H9 (cell line): ENCODE data around the gene BAIAP2. TPM values are rescaled to one million over a fixed set of nuclear protein-coding genes. Genes with fewer than 3 reads are reported as not detected.

Source experiments
- DNase-seq: peaks from one replicate; pipeline ENCODE4 v3.0.0-alpha.2; 2017
- H2AFZ ChIP-seq: one replicate; pipeline ENCODE4 v1.6.1; 2013; ENCODE audit warnings: mild to moderate bottlenecking, low read length, control low read depth, moderate library complexity
- H2AK5ac ChIP-seq: 2 replicates; pipeline ENCODE4 v1.6.1; 2013; ENCODE audit warnings: low read length, control low read depth, mixed read lengths; ENCODE audit not compliant: insufficient read length
- H2BK120ac ChIP-seq: one replicate; pipeline ENCODE4 v1.6.1; 2013; ENCODE audit warnings: low read depth, mild to moderate bottlenecking, low read length, control low read depth, inconsistent platforms; ENCODE audit not compliant: poor library complexity, severe bottlenecking
- H2BK12ac ChIP-seq: 2 replicates; pipeline ENCODE4 v1.6.1; 2013; ENCODE audit warnings: low read length, control low read depth, mixed read lengths, low read depth; ENCODE audit not compliant: insufficient read length
- H2BK15ac ChIP-seq: 2 replicates; pipeline ENCODE4 v1.6.1; 2013; ENCODE audit warnings: low read depth, low read length, control low read depth
- H2BK20ac ChIP-seq: one replicate; pipeline ENCODE4 v1.6.1; 2013; ENCODE audit warnings: low read depth, mild to moderate bottlenecking, low read length, control low read depth, inconsistent platforms; ENCODE audit not compliant: poor library complexity, severe bottlenecking
- H2BK5ac ChIP-seq: 2 replicates; pipeline ENCODE4 v1.6.1; 2013; ENCODE audit warnings: low read length, control low read depth, mixed read lengths; ENCODE audit not compliant: insufficient read length
- H3K14ac ChIP-seq: 2 replicates; pipeline ENCODE4 v1.6.1; 2013; ENCODE audit warnings: low read length, control low read depth; ENCODE audit not compliant: insufficient read depth
- H3K18ac ChIP-seq: 2 replicates; pipeline ENCODE4 v1.6.1; 2013; ENCODE audit warnings: low read depth, mild to moderate bottlenecking, mixed read lengths, low read length, control low read depth; ENCODE audit not compliant: insufficient read length
- H3K23ac ChIP-seq: 2 replicates; pipeline ENCODE4 v1.6.1; 2013; ENCODE audit warnings: low read length, control low read depth, mixed read lengths, low read depth; ENCODE audit not compliant: insufficient read length
- H3K23me2 ChIP-seq: 2 replicates; pipeline ENCODE4 v1.6.1; 2013; ENCODE audit warnings: low read depth, mild to moderate bottlenecking, mixed read lengths, low read length, control low read depth; ENCODE audit not compliant: insufficient read length, poor library complexity, severe bottlenecking
- H3K27ac ChIP-seq: 2 replicates; pipeline ENCODE4 v1.5.1; 2013; ENCODE audit warnings: low read length, control low read depth, mixed read lengths, low read depth; ENCODE audit not compliant: insufficient read length
- H3K27me3 ChIP-seq: 2 replicates; pipeline ENCODE4 v1.6.1; 2013; ENCODE audit warnings: low read length, control low read depth, inconsistent platforms; ENCODE audit not compliant: insufficient read depth
- H3K4ac ChIP-seq: 2 replicates; pipeline ENCODE4 v1.6.1; 2013; ENCODE audit warnings: low read depth, mild to moderate bottlenecking, control low read depth, inconsistent platforms, low read length, moderate library complexity
- H3K4me1 ChIP-seq: 2 replicates; pipeline ENCODE4 v1.6.1; 2013; ENCODE audit warnings: low read length, control low read depth, inconsistent platforms; ENCODE audit not compliant: insufficient read depth
- H3K4me2 ChIP-seq: 2 replicates; pipeline ENCODE4 v1.6.1; 2013; ENCODE audit warnings: low read length, control low read depth, mixed read lengths; ENCODE audit not compliant: insufficient read length, insufficient read depth
- H3K56ac ChIP-seq: 2 replicates; pipeline ENCODE4 v1.6.1; 2013; ENCODE audit warnings: low read depth, mild to moderate bottlenecking, mixed read lengths, low read length, control low read depth; ENCODE audit not compliant: insufficient read length
- H3K79me1 ChIP-seq: 2 replicates; pipeline ENCODE4 v1.6.1; 2013; ENCODE audit warnings: low read depth, mild to moderate bottlenecking, moderate library complexity, low read length, control low read depth, inconsistent platforms; ENCODE audit not compliant: insufficient read depth, poor library complexity, severe bottlenecking
- H3K79me2 ChIP-seq: 2 replicates; pipeline ENCODE4 v1.6.1; 2013; ENCODE audit warnings: low read length, control low read depth, inconsistent platforms; ENCODE audit not compliant: insufficient read depth
- H3K9ac ChIP-seq: 2 replicates; pipeline ENCODE4 v1.6.1; 2013; ENCODE audit warnings: low read length, control low read depth, mixed read lengths; ENCODE audit not compliant: insufficient read length; ENCODE audit errors: extremely low read depth
- H3K9me3 ChIP-seq: one replicate; pipeline ENCODE4 v1.6.1; 2013; ENCODE audit warnings: low read depth, low read length, inconsistent platforms; ENCODE audit not compliant: control insufficient read depth
- H3T11ph ChIP-seq: one replicate; pipeline ENCODE4 v1.6.1; 2013; ENCODE audit warnings: mild to moderate bottlenecking, low read length, control low read depth, inconsistent platforms
- H4K20me1 ChIP-seq: one replicate; pipeline ENCODE4 v1.6.1; 2013; ENCODE audit not compliant: control insufficient read depth, insufficient read length, insufficient read depth
- H4K5ac ChIP-seq: 2 replicates; pipeline ENCODE4 v1.6.1; 2013; ENCODE audit warnings: low read depth, mild to moderate bottlenecking, mixed read lengths, low read length, control low read depth; ENCODE audit not compliant: insufficient read length
- H4K8ac ChIP-seq: replicated peaks from 2 replicates; pipeline ENCODE4 v1.6.1; 2013; ENCODE audit warnings: low read length, control low read depth, mixed read lengths, low read depth; ENCODE audit not compliant: insufficient read length
- H4K91ac ChIP-seq: 2 replicates; pipeline ENCODE4 v1.6.1; 2013; ENCODE audit warnings: low read depth, mild to moderate bottlenecking, moderate library complexity, mixed read lengths, low read length, control low read depth; ENCODE audit not compliant: insufficient read length
- H3K27ac Mint-ChIP-seq, 3 experiments: 2 replicates in 2 of 3; 3 replicates in 1 of 3; pipeline ENCODE4 v1.8.0; 2020 to 2021; ENCODE audit warnings: mixed read lengths in 3 of 3, mild to moderate bottlenecking in 1 of 3, moderate library complexity in 1 of 3
- H3K27me3 Mint-ChIP-seq: 2 replicates; pipeline ENCODE4 v1.8.0; 2021; ENCODE audit warnings: low read depth, mild to moderate bottlenecking, moderate library complexity, mixed read lengths
- H3K36me3 Mint-ChIP-seq, 3 experiments: 2 replicates in 2 of 3; 3 replicates in 1 of 3; pipeline ENCODE4 v1.8.0; 2020 to 2021; ENCODE audit warnings: low read depth in 3 of 3, mixed read lengths in 3 of 3; ENCODE audit not compliant: insufficient read depth in 1 of 3
- H3K4me1 Mint-ChIP-seq, 2 experiments: 2 replicates each; pipeline ENCODE4 v1.8.0; 2020; ENCODE audit warnings: mixed read lengths in 2 of 2
- H3K4me3 Mint-ChIP-seq, 2 experiments: 2 replicates in 1 of 2; 3 replicates in 1 of 2; pipeline ENCODE4 v1.8.0; 2020 to 2021; ENCODE audit warnings: mild to moderate bottlenecking in 2 of 2, mixed read lengths in 2 of 2, moderate library complexity in 1 of 2
- H3K9me3 Mint-ChIP-seq, 2 experiments: 2 replicates in 1 of 2; 3 replicates in 1 of 2; pipeline ENCODE4 v1.8.0; 2020; ENCODE audit warnings: mild to moderate bottlenecking in 2 of 2, mixed read lengths in 2 of 2, moderate library complexity in 1 of 2
- WGBS: extraction: QIAGEN DNeasy Blood & Tissue Kit; methylation state at CpG from one replicate; pipeline ENCODE4 v1.1.7; 2013; ENCODE audit warnings: missing lambda C conversion rate, low lambda C conversion rate, mixed read lengths; ENCODE audit not compliant: insufficient read length; ENCODE audit errors: extremely low coverage; 5-methylcytosine and 5-hydroxymethylcytosine counted together
- total RNA-seq: library from RNA; stranded (reverse); gene quantifications from 2 replicates; pipeline ENCODE4 v1.2.1, GENCODE V29; 2021
- TF ChIP-seq, protein P1 (sequence below): fragments of 200-600 bp; sonication (generic); conservative IDR thresholded peaks from 3 replicates; pipeline ENCODE4 v1.8.0; 2021; ENCODE audit warnings: antibody characterized with exemption, mild to moderate bottlenecking

Gene BAIAP2
- total RNA-seq, 1 experiment from 2014 or later = 27.8 TPM

DNA sequence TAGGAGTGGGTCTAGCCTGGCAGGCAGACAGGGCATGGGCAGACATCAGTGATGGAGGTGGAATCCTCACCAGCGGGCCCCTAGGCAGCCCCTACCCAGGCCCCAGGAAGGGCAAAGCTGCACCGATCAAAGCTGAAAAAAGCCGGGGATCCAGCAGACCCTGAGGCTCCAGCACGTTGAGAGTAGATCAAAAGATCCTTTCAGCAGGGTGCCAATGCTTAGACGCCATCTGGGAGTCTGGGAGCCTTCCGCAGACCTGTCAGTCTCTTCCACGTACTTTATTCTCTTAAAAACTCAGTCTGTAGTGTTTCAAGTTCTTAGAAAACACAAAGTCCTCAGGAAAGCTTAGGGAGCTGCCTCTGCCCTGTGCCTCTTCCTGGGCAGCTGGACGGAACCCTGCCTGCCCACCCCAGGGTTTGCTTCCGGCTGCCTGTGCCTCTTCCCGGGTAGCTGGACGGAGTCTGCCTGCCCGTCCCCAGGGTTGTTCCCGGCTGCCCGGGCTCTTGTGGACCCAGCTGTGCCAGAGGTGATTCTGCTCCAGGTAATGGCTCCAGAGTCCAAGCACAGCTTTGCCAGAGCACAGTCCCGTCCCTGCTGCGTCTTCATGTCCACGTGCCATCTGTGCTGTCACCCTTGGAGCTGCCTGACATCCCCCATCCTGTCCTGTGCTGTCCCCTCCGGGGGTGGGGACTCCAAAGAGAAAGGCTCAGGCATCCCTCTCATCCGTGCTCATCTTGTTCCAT lies 79.6 kb downstream of the BAIAP2 start:
- no peaks in the 10 kb centered on the region; a peak in 1 of 7 replicates for H3K36me3 Mint-ChIP-seq
- peak overlapping the region in 1 of 3 experiments; percentile 83; a peak in 1 of 7 replicates for H3K27ac Mint-ChIP-seq
- no peak overlapping the region for H2BK12ac ChIP-seq

More for the DNA sequence above, 79.6 kb downstream of the BAIAP2 start:
- Mint-ChIP-seq H3K4me1 (peaks cover 5 to 12% of the 10 kb centered on the region in 2 experiments), H3K9me3 (no peaks in the 10 kb centered on the region), H3K27me3 (no peaks in the 10 kb centered on the region; the same call in 1 of the 2 replicates), H3K4me3 (no peak overlapping the region)
- no peak overlapping the region for H2BK15ac ChIP-seq
- no peak overlapping the region for H3K14ac ChIP-seq
- H3K4me2 ChIP-seq = no peak overlapping the region
- H3K56ac ChIP-seq = no peak overlapping the region
- no peak overlapping the region for H3T11ph ChIP-seq
- H3K79me1 ChIP-seq = no peaks in the 10 kb centered on the region
- H3K23me2 ChIP-seq = no peaks in the 10 kb centered on the region
- H3K27me3 ChIP-seq = no peaks in the 10 kb centered on the region
- no peak overlapping the region for H4K5ac ChIP-seq
- no peak overlapping the region for H2AFZ ChIP-seq
- no peak overlapping the region for H2BK20ac ChIP-seq
- H3K27ac ChIP-seq = no peak overlapping the region
- no peak overlapping the region for H4K91ac ChIP-seq
- H3K9ac ChIP-seq = no peak overlapping the region
- no peak overlapping the region for H2AK5ac ChIP-seq
- H2BK120ac ChIP-seq = no peak overlapping the region
- no peaks in the 10 kb centered on the region for H3K9me3 ChIP-seq
- no peak for DNase-seq
- no peaks in the 10 kb centered on the region for H3K4me1 ChIP-seq
- no peak overlapping the region for H4K8ac ChIP-seq
- no peaks in the 10 kb centered on the region for H3K79me2 ChIP-seq
- H3K18ac ChIP-seq = no peak overlapping the region
- no peak overlapping the region for H3K23ac ChIP-seq
- H4K20me1 ChIP-seq = no peaks in the 10 kb centered on the region
- no peak overlapping the region for H3K4ac ChIP-seq
- WGBS = no CpG with 5 or more reads among the region's 19 CpGs
- H2BK5ac ChIP-seq = no peak overlapping the region
- TF ChIP-seq, protein P1, sequence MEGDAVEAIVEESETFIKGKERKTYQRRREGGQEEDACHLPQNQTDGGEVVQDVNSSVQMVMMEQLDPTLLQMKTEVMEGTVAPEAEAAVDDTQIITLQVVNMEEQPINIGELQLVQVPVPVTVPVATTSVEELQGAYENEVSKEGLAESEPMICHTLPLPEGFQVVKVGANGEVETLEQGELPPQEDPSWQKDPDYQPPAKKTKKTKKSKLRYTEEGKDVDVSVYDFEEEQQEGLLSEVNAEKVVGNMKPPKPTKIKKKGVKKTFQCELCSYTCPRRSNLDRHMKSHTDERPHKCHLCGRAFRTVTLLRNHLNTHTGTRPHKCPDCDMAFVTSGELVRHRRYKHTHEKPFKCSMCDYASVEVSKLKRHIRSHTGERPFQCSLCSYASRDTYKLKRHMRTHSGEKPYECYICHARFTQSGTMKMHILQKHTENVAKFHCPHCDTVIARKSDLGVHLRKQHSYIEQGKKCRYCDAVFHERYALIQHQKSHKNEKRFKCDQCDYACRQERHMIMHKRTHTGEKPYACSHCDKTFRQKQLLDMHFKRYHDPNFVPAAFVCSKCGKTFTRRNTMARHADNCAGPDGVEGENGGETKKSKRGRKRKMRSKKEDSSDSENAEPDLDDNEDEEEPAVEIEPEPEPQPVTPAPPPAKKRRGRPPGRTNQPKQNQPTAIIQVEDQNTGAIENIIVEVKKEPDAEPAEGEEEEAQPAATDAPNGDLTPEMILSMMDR = no peak
